ENCODE data around the gene AHCTF1.

DNA sequence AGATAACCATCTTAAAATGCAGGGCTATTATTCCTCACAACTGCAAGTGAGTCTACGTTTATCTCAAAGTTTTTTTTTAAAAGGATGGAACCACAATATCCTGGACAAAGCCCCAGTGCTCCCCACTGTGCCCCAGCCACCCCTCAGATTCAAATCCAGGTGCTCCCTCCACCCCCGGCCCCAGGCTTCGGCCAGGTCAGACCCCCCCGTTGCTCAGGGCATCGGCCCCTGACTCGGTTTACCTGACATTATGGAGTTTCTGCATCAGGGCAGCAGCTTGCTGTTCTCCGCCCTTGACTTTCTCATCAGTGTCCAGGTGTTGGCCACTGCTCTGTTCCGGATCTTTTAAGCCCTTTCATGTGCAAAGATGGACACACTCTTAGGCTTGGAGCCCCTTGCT is 134.6 kb downstream of the AHCTF1 start:
- TF ChIP-seq, protein P1, sequence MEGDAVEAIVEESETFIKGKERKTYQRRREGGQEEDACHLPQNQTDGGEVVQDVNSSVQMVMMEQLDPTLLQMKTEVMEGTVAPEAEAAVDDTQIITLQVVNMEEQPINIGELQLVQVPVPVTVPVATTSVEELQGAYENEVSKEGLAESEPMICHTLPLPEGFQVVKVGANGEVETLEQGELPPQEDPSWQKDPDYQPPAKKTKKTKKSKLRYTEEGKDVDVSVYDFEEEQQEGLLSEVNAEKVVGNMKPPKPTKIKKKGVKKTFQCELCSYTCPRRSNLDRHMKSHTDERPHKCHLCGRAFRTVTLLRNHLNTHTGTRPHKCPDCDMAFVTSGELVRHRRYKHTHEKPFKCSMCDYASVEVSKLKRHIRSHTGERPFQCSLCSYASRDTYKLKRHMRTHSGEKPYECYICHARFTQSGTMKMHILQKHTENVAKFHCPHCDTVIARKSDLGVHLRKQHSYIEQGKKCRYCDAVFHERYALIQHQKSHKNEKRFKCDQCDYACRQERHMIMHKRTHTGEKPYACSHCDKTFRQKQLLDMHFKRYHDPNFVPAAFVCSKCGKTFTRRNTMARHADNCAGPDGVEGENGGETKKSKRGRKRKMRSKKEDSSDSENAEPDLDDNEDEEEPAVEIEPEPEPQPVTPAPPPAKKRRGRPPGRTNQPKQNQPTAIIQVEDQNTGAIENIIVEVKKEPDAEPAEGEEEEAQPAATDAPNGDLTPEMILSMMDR (IDR thresholded peaks at IDR 0.05) = no peak
- TF ChIP-seq POLR2A (IDR thresholded peaks at IDR 0.05) = no peak
